Caco-2 (cell line): Measurements from ENCODE around the gene IRF2BP1. TPM values are rescaled to one million over a fixed set of nuclear protein-coding genes. Genes with fewer than 3 reads are reported as not detected.

Experiments used
- BruUV-seq: library from RNA; stranded (reverse); fragments of 400-500 nt; replicated peaks from 2 replicates; lab custom pipeline; 2021; lab: Mats Ljungman, UMichigan
- CTCF ChIA-PET: fragments of 300-600 bp; sonication (Branson Sonifier 250); formaldehyde crosslinking; loops from one replicate; lab custom pipeline; 2022; ENCODE audit warnings: antibody characterized with exemption; lab: Charles Lee
- POLR2A ChIA-PET: fragments of 300-600 bp; sonication (Branson Sonifier 250); formaldehyde crosslinking; loops from one replicate; lab custom pipeline; 2022; ENCODE audit warnings: antibody characterized with exemption; lab: Charles Lee
- DNase-seq, 2 experiments: peaks; one replicate each; pipeline versions ENCODE4 v3.0.0 to v3.0.0-alpha.2; 2020 to 2022
- H3K27me3 ChIP-seq: replicated peaks from 2 replicates; pipeline ENCODE4 v1.6.0; 2011; ENCODE audit warnings: low read length; ENCODE audit not compliant: control insufficient read depth, insufficient read depth
- H3K36me3 ChIP-seq: 2 replicates; pipeline ENCODE4 v1.5.1; 2011; ENCODE audit warnings: low read length; ENCODE audit not compliant: control insufficient read depth, insufficient read depth
- H3K4me1 ChIP-seq: fragments of 250-450 bp; sonication (Bioruptor Pico); 2 replicates; pipeline ENCODE4 v1.5.1; 2020; ENCODE audit warnings: mild to moderate bottlenecking
- H3K4me3 ChIP-seq: 2 replicates; pipeline ENCODE4 v1.5.1; 2011; ENCODE audit warnings: low read depth, mild to moderate bottlenecking, control low read depth, low read length
- H3K9me3 ChIP-seq: fragments of 250-450 bp; sonication (Bioruptor Pico); 2 replicates; pipeline ENCODE4 v1.5.1; 2020; ENCODE audit warnings: mild to moderate bottlenecking, moderate library complexity
- H3K27ac Mint-ChIP-seq: one replicate; pipeline ENCODE4 v1.8.0; 2022; ENCODE audit warnings: mixed read lengths; ENCODE audit not compliant: unreplicated experiment
- H3K27me3 Mint-ChIP-seq: one replicate; pipeline ENCODE4 v1.8.0; 2022; ENCODE audit warnings: mixed read lengths; ENCODE audit not compliant: insufficient read depth, unreplicated experiment
- H3K36me3 Mint-ChIP-seq: one replicate; pipeline ENCODE4 v1.8.0; 2022; ENCODE audit warnings: mild to moderate bottlenecking, mixed read lengths; ENCODE audit not compliant: insufficient read depth, unreplicated experiment
- H3K4me1 Mint-ChIP-seq: one replicate; pipeline ENCODE4 v1.8.0; 2022; ENCODE audit warnings: low read depth, mixed read lengths; ENCODE audit not compliant: unreplicated experiment
- H3K4me3 Mint-ChIP-seq: one replicate; pipeline ENCODE4 v1.8.0; 2022; ENCODE audit warnings: mild to moderate bottlenecking, moderate library complexity, mixed read lengths; ENCODE audit not compliant: unreplicated experiment
- H3K9me3 Mint-ChIP-seq: one replicate; pipeline ENCODE4 v1.8.0; 2022; ENCODE audit warnings: mixed read lengths; ENCODE audit not compliant: unreplicated experiment
- intact Hi-C: fragments of 100-400 bp; cut with micrococcal nuclease; formaldehyde crosslinking; loops from one replicate; pipeline ENCODE4 v1.10.0; 2022; ENCODE audit not compliant: unreplicated experiment
- total RNA-seq: library from RNA; stranded (reverse); gene quantifications from 2 replicates; pipeline ENCODE4 v1.2.3, GENCODE V29; 2022
- TF ChIP-seq, protein P1 (sequence below), 2 experiments: fragments of 200-600 bp in 1 of 2; IDR thresholded peaks; 1 replicate in 1 of 2; 2 replicates in 1 of 2; pipeline versions ENCODE4 v1.5.1 to v1.8.0; 2011 to 2022; ENCODE audit warnings: antibody characterized with exemption in 1 of 2, control low read depth in 1 of 2, inconsistent platforms in 1 of 2, low read depth in 1 of 2, low read length in 1 of 2, mild to moderate bottlenecking in 1 of 2, moderate library complexity in 1 of 2; ENCODE audit not compliant: insufficient read depth in 1 of 2, severe bottlenecking in 1 of 2, unreplicated experiment in 1 of 2

IRF2BP1 gene
- total RNA-seq, 1 experiment from 2014 or later, result 27.6 TPM

DNA sequence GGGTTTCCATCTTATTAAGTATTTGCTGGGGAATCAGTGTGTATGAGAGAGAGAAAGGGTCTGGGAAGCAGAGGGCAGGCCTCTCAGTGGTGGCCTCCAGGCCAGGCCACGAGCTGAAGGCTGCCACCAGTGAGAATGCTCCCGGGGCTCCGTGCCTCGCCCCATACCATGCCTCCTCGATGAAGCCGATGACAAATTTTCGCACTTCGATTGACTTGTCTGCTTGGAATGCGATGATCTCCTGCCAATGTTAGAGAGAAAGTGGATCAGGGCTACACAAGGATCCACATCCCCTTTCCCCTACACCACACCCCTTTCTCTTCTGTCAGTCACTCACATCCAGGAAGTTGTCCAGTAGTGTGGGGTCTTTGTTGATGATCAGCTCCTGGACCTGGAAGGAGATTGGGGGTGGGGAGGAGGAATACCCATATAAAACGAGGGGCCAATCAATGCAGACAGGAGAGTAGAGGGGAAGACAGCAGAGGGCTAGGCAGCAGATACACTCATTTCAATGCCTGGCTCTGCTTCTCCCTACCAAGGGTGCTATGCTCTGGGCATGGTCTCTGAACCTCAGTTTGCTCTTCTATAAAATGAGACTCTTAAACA is 33.7 kb downstream of the IRF2BP1 start:
- no peak overlapping the region for H3K4me3 Mint-ChIP-seq
- no peaks in the 10 kb centered on the region for H3K27me3 ChIP-seq
- H3K9me3 ChIP-seq, result no peaks in the 10 kb centered on the region
- H3K36me3 Mint-ChIP-seq, result peaks cover 90% of the 10 kb centered on the region
- no peaks in the 10 kb centered on the region for H3K4me1 Mint-ChIP-seq
- H3K9me3 Mint-ChIP-seq, result no peaks in the 10 kb centered on the region
- no peak overlapping the region for H3K27ac Mint-ChIP-seq
- DNase-seq, result no peak
- no peak overlapping the region for H3K4me3 ChIP-seq
- TF ChIP-seq, protein P1, sequence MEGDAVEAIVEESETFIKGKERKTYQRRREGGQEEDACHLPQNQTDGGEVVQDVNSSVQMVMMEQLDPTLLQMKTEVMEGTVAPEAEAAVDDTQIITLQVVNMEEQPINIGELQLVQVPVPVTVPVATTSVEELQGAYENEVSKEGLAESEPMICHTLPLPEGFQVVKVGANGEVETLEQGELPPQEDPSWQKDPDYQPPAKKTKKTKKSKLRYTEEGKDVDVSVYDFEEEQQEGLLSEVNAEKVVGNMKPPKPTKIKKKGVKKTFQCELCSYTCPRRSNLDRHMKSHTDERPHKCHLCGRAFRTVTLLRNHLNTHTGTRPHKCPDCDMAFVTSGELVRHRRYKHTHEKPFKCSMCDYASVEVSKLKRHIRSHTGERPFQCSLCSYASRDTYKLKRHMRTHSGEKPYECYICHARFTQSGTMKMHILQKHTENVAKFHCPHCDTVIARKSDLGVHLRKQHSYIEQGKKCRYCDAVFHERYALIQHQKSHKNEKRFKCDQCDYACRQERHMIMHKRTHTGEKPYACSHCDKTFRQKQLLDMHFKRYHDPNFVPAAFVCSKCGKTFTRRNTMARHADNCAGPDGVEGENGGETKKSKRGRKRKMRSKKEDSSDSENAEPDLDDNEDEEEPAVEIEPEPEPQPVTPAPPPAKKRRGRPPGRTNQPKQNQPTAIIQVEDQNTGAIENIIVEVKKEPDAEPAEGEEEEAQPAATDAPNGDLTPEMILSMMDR (IDR thresholded peaks at IDR 0.05; ENCODE audit: insufficient read depth in 1 of 2, low read depth in 1 of 2, low read length in 1 of 2, severe bottlenecking in 1 of 2, unreplicated experiment in 1 of 2), result no peak
- intact Hi-C loops, result no loop called here
- peaks cover 11% of the 10 kb centered on the region for H3K36me3 ChIP-seq
- H3K27me3 Mint-ChIP-seq, result no peaks in the 10 kb centered on the region
- POLR2A ChIA-PET, result no interaction called here
- no TSS peak for BruUV-seq
- H3K4me1 ChIP-seq, result no peaks in the 10 kb centered on the region
- CTCF ChIA-PET, result interaction anchor here (1.4 kb wide), 1 partner anchor 35 kb away, joined by 9 read pairs; no protein-coding TSS in a partner anchor

DNA sequence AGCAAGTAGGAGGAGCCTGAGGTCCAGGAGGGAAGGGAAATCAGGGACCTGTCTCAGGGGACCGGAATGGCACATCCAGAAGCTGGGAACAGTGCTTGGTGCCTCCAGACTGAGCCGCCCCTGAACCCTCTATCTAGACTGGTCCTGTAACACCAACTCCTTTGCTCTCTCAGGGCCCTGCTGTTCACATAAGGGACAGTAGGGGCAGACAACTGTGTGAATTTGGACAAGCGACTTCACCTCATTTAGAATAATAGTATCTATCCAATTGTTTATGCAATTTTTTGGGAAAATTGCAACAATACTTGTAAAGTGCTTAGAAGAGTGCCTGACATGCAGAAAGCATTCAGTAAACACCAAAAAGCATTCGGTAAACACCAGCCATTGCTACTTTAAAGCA is 37.0 kb downstream of the IRF2BP1 start:
- Histone ChIP-seq H3K4me1 (no peaks in the 10 kb centered on the region), H3K4me3 (no peak overlapping the region), H3K36me3 (peaks cover 11% of the 10 kb centered on the region), H3K9me3 (no peaks in the 10 kb centered on the region), H3K27me3 (no peaks in the 10 kb centered on the region)
- no peaks in the 10 kb centered on the region for H3K4me1 Mint-ChIP-seq
- no TSS peak for BruUV-seq
- ChIA-PET POLR2A (no interaction called here), CTCF (no interaction called here)
- DNase-seq, result peak in 1 of 2 experiments; percentile 20
- TF ChIP-seq, protein P1 (IDR thresholded peaks at IDR 0.05; ENCODE audit: insufficient read depth in 1 of 2, low read depth in 1 of 2, low read length in 1 of 2, severe bottlenecking in 1 of 2, unreplicated experiment in 1 of 2), result peak; percentile 11 to 53
- H3K27me3 Mint-ChIP-seq, result no peaks in the 10 kb centered on the region
- H3K36me3 Mint-ChIP-seq, result peaks cover 93% of the 10 kb centered on the region
- intact Hi-C loops, result no loop called here
- no peak overlapping the region for H3K27ac Mint-ChIP-seq
- H3K9me3 Mint-ChIP-seq, result no peaks in the 10 kb centered on the region
- H3K4me3 Mint-ChIP-seq, result no peak overlapping the region

DNA sequence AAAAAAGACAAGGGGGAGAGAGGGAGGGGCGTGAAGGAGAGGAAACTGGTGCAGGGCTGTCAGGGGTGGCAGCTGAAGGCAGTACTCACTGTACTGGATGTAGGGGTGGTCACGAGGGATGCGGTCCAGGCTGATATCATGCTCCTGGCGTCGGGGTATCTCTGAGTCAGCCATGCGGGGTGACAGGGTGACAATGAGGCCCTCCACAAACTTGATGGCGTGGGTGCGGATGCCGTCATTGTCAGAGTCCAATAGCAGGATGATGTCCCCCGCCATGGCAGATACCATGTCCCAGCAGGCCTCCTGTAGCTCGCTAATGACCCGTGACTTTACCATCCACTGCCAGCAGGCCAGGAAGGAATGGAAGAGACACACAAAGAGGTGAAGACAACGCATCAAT is 38.3 kb downstream of the IRF2BP1 start:
- Mint-ChIP-seq H3K9me3 (no peaks in the 10 kb centered on the region), H3K4me3 (no peak overlapping the region), H3K4me1 (no peaks in the 10 kb centered on the region), H3K36me3 (peaks cover 93% of the 10 kb centered on the region), H3K27ac (no peak overlapping the region), H3K27me3 (no peaks in the 10 kb centered on the region)
- no TSS peak for BruUV-seq
- ChIA-PET POLR2A (no interaction called here), CTCF (no interaction called here)
- H3K27me3 ChIP-seq, result no peaks in the 10 kb centered on the region
- H3K4me1 ChIP-seq, result no peaks in the 10 kb centered on the region
- no peaks in the 10 kb centered on the region for H3K9me3 ChIP-seq
- H3K4me3 ChIP-seq, result no peak overlapping the region
- DNase-seq, result no peak
- intact Hi-C loops, result no loop called here
- H3K36me3 ChIP-seq, result peaks cover 11% of the 10 kb centered on the region
- TF ChIP-seq, protein P1 (IDR thresholded peaks at IDR 0.05; ENCODE audit: insufficient read depth in 1 of 2, low read depth in 1 of 2, low read length in 1 of 2, severe bottlenecking in 1 of 2, unreplicated experiment in 1 of 2), result no peak
